Measurements from ENCODE around the gene HTRA1. TPM values are rescaled to one million over a fixed set of nuclear protein-coding genes. Genes with fewer than 3 reads are reported as not detected.

HTRA1 gene
- total RNA-seq, 1 experiment from 2014 or later: 32.8 TPM

DNA sequence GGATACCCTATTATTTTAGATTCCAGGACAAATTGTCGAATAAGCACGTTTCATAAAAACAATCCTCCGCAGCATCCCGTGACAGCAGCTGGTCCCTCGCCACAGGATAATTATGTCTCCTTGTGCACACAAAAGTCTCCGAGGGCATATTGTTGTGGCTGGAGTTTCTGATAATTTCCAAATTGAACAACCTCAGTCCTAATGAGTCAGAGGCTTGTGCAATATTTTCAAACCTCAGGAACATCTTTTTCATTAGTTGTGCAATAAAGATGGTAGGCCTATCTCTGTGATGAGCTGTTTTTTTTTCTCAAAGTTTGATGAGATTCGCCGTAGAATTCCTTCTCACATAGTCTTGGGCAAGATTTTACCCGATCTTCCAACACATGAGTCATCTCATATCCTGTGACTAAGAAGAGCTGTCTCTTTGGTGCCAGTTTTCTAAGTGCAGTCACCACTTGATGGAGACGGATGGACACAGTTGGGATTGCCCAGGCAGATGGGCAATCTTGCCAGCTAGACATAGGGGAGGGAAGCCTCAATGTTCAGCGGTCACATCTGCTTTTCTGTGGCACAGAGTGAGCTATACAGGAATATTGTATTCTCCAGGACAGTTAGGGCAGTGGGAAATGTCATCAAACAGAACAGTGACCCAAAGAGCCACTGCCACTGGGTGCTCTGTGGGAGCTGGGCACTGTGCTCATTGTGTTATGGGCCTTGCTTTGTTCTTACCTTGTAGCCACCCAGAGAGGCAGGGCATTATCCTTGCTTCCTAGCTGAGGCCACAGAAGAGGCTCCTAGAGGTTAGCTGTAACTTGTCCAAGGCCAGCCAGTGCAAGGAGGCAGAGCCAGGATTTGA, 7.8 kb downstream of the HTRA1 start:
- intact Hi-C loops (cut with micrococcal nuclease; ENCODE audit: unreplicated experiment) (no loop called here), in situ Hi-C loops (cut with HindIII; ENCODE audit: low pct_unique_long_range_greater_than_20kb, low sequenced_read_pairs) (no loop called here)
- no peak overlapping the region for H3K4me3 ChIP-seq (ENCODE audit: low read depth in 2 of 2, low read length in 2 of 2)
- H3K9me3 ChIP-seq (ENCODE audit: control insufficient read depth, insufficient read depth, low read depth, low read length): no peaks in the 10 kb centered on the region
- no peaks in the 10 kb centered on the region for H3K36me3 ChIP-seq (ENCODE audit: control insufficient read depth, insufficient read depth, low read length)
- peak; percentile 59; the same call in 1 of the 2 replicates for ATAC-seq
- peaks cover 8% of the 10 kb centered on the region; the same call in 1 of the 2 replicates for H3K4me1 ChIP-seq (ENCODE audit: control insufficient read depth, insufficient read depth, low read length)
- H3K27me3 ChIP-seq (ENCODE audit: control insufficient read depth, insufficient read depth, low read length): peaks cover 2% of the 10 kb centered on the region; the same call in 1 of the 2 replicates
- CTCF ChIA-PET: interaction anchor here (0.8 kb wide), 1 partner anchor 96 kb away, joined by 3 read pairs; no protein-coding TSS in a partner anchor
- TF ChIP-seq TCF7L2 (IDR thresholded peaks at IDR 0.05; ENCODE audit: low read depth, low read length) (no peak), POLR2AphosphoS5 (IDR thresholded peaks at IDR 0.05; ENCODE audit: low read depth, low read length) (no peak), SIN3A (IDR thresholded peaks at IDR 0.05; ENCODE audit: borderline replicate concordance, insufficient read depth, low read depth, low read length) (no peak)
- TF ChIP-seq, protein P1, sequence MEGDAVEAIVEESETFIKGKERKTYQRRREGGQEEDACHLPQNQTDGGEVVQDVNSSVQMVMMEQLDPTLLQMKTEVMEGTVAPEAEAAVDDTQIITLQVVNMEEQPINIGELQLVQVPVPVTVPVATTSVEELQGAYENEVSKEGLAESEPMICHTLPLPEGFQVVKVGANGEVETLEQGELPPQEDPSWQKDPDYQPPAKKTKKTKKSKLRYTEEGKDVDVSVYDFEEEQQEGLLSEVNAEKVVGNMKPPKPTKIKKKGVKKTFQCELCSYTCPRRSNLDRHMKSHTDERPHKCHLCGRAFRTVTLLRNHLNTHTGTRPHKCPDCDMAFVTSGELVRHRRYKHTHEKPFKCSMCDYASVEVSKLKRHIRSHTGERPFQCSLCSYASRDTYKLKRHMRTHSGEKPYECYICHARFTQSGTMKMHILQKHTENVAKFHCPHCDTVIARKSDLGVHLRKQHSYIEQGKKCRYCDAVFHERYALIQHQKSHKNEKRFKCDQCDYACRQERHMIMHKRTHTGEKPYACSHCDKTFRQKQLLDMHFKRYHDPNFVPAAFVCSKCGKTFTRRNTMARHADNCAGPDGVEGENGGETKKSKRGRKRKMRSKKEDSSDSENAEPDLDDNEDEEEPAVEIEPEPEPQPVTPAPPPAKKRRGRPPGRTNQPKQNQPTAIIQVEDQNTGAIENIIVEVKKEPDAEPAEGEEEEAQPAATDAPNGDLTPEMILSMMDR (IDR thresholded peaks at IDR 0.05): no peak
- TF ChIP-seq, protein P2, sequence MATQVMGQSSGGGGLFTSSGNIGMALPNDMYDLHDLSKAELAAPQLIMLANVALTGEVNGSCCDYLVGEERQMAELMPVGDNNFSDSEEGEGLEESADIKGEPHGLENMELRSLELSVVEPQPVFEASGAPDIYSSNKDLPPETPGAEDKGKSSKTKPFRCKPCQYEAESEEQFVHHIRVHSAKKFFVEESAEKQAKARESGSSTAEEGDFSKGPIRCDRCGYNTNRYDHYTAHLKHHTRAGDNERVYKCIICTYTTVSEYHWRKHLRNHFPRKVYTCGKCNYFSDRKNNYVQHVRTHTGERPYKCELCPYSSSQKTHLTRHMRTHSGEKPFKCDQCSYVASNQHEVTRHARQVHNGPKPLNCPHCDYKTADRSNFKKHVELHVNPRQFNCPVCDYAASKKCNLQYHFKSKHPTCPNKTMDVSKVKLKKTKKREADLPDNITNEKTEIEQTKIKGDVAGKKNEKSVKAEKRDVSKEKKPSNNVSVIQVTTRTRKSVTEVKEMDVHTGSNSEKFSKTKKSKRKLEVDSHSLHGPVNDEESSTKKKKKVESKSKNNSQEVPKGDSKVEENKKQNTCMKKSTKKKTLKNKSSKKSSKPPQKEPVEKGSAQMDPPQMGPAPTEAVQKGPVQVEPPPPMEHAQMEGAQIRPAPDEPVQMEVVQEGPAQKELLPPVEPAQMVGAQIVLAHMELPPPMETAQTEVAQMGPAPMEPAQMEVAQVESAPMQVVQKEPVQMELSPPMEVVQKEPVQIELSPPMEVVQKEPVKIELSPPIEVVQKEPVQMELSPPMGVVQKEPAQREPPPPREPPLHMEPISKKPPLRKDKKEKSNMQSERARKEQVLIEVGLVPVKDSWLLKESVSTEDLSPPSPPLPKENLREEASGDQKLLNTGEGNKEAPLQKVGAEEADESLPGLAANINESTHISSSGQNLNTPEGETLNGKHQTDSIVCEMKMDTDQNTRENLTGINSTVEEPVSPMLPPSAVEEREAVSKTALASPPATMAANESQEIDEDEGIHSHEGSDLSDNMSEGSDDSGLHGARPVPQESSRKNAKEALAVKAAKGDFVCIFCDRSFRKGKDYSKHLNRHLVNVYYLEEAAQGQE (IDR thresholded peaks at IDR 0.05; ENCODE audit: insufficient read depth in 1 of 2, low read depth in 2 of 2, low read length in 1 of 2): no peak
- no peak overlapping the region for H3K27ac ChIP-seq (ENCODE audit: low read length)
- no TSS peak for BruUV-seq (replicated peaks)
- POLR2A ChIA-PET: interaction anchor here (0.6 kb wide), 1 partner anchor 40 kb away, joined by 3 read pairs; no protein-coding TSS in a partner anchor
- DNase-seq (ENCODE audit: low read depth, low spot score): peak; percentile 74

DNA sequence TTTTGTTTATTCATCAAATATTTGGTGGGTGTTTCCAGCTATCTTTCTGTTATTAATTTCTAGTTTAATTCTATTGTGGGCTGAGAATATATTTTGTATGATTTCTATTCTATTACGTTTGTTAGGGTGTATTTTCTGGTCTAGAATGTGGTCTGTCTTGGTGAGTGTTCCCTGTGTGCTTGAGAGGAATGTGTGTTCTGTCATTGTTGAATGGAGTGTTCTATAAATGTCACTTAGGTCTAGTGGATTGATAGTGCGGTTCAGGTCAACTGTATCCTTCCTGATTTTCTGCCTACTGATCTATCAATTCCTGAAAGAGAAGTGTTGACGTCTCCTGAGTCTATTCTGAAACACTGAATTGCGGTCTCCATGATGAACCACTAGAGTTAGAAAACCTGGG, 8.5 kb downstream of the HTRA1 start:
- no peak overlapping the region for H3K27ac ChIP-seq (ENCODE audit: low read length)
- intact Hi-C loops (cut with micrococcal nuclease; ENCODE audit: unreplicated experiment): no loop called here

More for the DNA sequence above, 8.5 kb downstream of the HTRA1 start:
- H3K4me1 ChIP-seq (ENCODE audit: control insufficient read depth, insufficient read depth, low read length): peaks cover 8% of the 10 kb centered on the region; the same call in 1 of the 2 replicates
- DNase-seq (ENCODE audit: low read depth, low spot score) (no peak), ATAC-seq (no peak)
- peaks cover 2% of the 10 kb centered on the region; the same call in 1 of the 2 replicates for H3K27me3 ChIP-seq (ENCODE audit: control insufficient read depth, insufficient read depth, low read length)
- POLR2A ChIA-PET: no interaction called here
- no peaks in the 10 kb centered on the region for H3K9me3 ChIP-seq (ENCODE audit: control insufficient read depth, insufficient read depth, low read depth, low read length)
- H3K36me3 ChIP-seq (ENCODE audit: control insufficient read depth, insufficient read depth, low read length): no peaks in the 10 kb centered on the region
- in situ Hi-C loops (cut with HindIII; ENCODE audit: low pct_unique_long_range_greater_than_20kb, low sequenced_read_pairs): no loop called here
- CTCF ChIA-PET: interaction anchor here (0.8 kb wide), 1 partner anchor 96 kb away, joined by 3 read pairs; no protein-coding TSS in a partner anchor
- no TSS peak for BruUV-seq (replicated peaks)
- TF ChIP-seq SIN3A (IDR thresholded peaks at IDR 0.05; ENCODE audit: borderline replicate concordance, insufficient read depth, low read depth, low read length) (no peak), POLR2AphosphoS5 (IDR thresholded peaks at IDR 0.05; ENCODE audit: low read depth, low read length) (no peak), TCF7L2 (IDR thresholded peaks at IDR 0.05; ENCODE audit: low read depth, low read length) (no peak)
- TF ChIP-seq, protein P2 (IDR thresholded peaks at IDR 0.05; ENCODE audit: insufficient read depth in 1 of 2, low read depth in 2 of 2, low read length in 1 of 2): no peak
- TF ChIP-seq, protein P1 (IDR thresholded peaks at IDR 0.05): no peak
- H3K4me3 ChIP-seq (ENCODE audit: low read depth in 2 of 2, low read length in 2 of 2): no peak overlapping the region
